ENCODE results near the gene RGS10. TPM values are rescaled to one million over a fixed set of nuclear protein-coding genes. Genes with fewer than 3 reads are reported as not detected.

The RGS10 gene, protein sequence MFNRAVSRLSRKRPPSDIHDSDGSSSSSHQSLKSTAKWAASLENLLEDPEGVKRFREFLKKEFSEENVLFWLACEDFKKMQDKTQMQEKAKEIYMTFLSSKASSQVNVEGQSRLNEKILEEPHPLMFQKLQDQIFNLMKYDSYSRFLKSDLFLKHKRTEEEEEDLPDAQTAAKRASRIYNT
- 26.1 and 27.7 TPM in 2 replicates for total RNA-seq

DNA sequence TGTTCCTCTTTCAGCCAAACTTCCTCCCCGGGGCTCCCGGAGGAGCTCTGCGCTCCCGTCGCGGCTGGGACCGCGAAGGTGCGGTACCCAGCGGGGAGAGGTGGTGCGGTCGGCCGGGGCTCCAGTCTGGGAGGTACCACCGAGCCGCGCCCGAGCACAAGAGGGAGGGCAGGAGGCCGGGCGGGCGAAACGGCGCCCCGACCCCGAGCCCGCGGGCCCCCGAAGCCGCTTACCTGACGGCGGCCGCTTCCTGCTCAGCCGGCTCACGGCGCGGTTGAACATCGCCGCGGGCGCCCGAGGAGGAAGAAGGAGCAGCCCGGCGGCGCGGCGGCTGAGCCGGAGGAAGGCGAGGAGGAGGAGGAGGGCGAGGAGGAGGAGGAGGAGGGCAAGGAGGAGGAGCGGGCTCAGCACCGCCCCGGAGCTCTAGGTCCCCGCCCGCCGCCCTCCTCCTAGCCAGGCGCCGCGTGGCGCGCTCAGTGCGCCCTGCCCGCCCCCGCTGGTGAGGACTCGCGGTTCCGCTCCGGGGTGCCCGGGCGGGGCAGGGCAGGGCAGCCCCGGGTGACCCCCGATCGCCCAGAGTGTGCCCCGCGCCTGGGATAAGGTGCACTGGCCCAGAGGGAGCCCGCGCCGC, at the start of gene RGS10:
Gene RGS10 (minus strand): TSS at position 363 of the 631 bp plus-strand sequence. CDS start 81 bp downstream, at position 282.

Other genes with a start within 250 kb of the RGS10 start
- gene TIAL1, start 54.2 kb upstream of the RGS10 start, total RNA-seq, result 23.2 and 78.2 TPM in 2 replicates
- 11.6 and 46.9 TPM in 2 replicates for gene BAG3, start 108.7 kb upstream of the RGS10 start, total RNA-seq
- 14.7 and 28.2 TPM in 2 replicates for gene INPP5F, start 183.3 kb upstream of the RGS10 start, total RNA-seq